ENCODE measurements around the gene CSAG3. TPM values are rescaled to one million over a fixed set of nuclear protein-coding genes. Genes with fewer than 3 reads are reported as not detected.
"Not testable (repeated sequence)": the region's sequence is repeated elsewhere in the genome, so short reads cannot be mapped to it uniquely, and the experiment has no call there.

CSAG3 gene
- total and polyA plus RNA-seq, 10 of the 15 experiments (the other 5 are each of a cell fraction or from before 2014, with no cell fraction given) = 0.14 to 1.2 (median 0.40) TPM; not detected in 3

GRCh38 chrX:152734143-152734858, 24.7 kb upstream of the CSAG3 start:
- DNase-seq (ENCODE audit: low read depth, low spot score); H3K27me3 ChIP-seq (replicated peaks in 1 of 2; ENCODE audit: control insufficient read depth in 2 of 2, insufficient read depth in 2 of 2, low read length in 1 of 2); H2AFZ ChIP-seq (ENCODE audit: control insufficient read depth, low read depth, low read length); H3K9ac ChIP-seq (ENCODE audit: control insufficient read depth, insufficient read depth, low read length); BruUV-seq (replicated peaks); H4K20me1 ChIP-seq (ENCODE audit: control insufficient read depth, insufficient read depth); FAIRE-seq; H3K4me1 ChIP-seq (ENCODE audit: control insufficient read depth, insufficient read depth, low read length); H3K9me3 ChIP-seq (replicated peaks; ENCODE audit: control insufficient read depth, insufficient read depth, low read length); ATAC-seq; intact Hi-C loops (cut with micrococcal nuclease; ENCODE audit: unreplicated experiment); H3K4me3 ChIP-seq; POLR2A ChIA-PET; RAD21 ChIA-PET (ENCODE audit: unreplicated experiment); H3K27ac ChIP-seq (ENCODE audit: control insufficient read depth, insufficient read depth); H3K36me3 ChIP-seq (ENCODE audit: control insufficient read depth in 2 of 2, insufficient read depth in 2 of 2, low read length in 1 of 2); H3K4me2 ChIP-seq (ENCODE audit: control insufficient read depth, insufficient read depth); H3K79me2 ChIP-seq (ENCODE audit: control insufficient read depth, insufficient read depth, low read length); CTCF ChIA-PET; in situ Hi-C loops (cut with MboI): not testable (repeated sequence)
- 51% methylated on average over 22 of the region's 22 CpGs for WGBS (ENCODE audit: insufficient coverage, insufficient replicate concordance, low lambda C conversion rate, missing lambda C conversion rate)
- SMC1A ChIA-PET (ENCODE audit: uncharacterized antibody, unreplicated experiment) = interaction anchor here (0.6 kb wide), 1 partner anchor 824 kb away, joined by 3 read pairs; no protein-coding TSS in a partner anchor

GRCh38 chrX:152735101-152735500, 23.9 kb upstream of the CSAG3 start:
- ChIA-PET POLR2A (no interaction called here), SMC1A (ENCODE audit: uncharacterized antibody, unreplicated experiment) (no interaction called here), CTCF (no interaction called here), RAD21 (ENCODE audit: unreplicated experiment) (no interaction called here)
- Histone ChIP-seq H3K9ac (ENCODE audit: control insufficient read depth, insufficient read depth, low read length) (no peak overlapping the region), H4K20me1 (ENCODE audit: control insufficient read depth, insufficient read depth) (no peaks in the 10 kb centered on the region), H3K9me3 (replicated peaks; ENCODE audit: control insufficient read depth, insufficient read depth, low read length) (no peaks in the 10 kb centered on the region), H3K27me3 (replicated peaks in 1 of 2; ENCODE audit: control insufficient read depth in 2 of 2, insufficient read depth in 2 of 2, low read length in 1 of 2) (no peaks in the 10 kb centered on the region), H3K4me3 (no peak overlapping the region), H3K4me2 (ENCODE audit: control insufficient read depth, insufficient read depth) (no peak overlapping the region), H3K36me3 (ENCODE audit: control insufficient read depth in 2 of 2, insufficient read depth in 2 of 2, low read length in 1 of 2) (no peaks in the 10 kb centered on the region), H3K4me1 (ENCODE audit: control insufficient read depth, insufficient read depth, low read length) (no peaks in the 10 kb centered on the region), H3K79me2 (ENCODE audit: control insufficient read depth, insufficient read depth, low read length) (no peaks in the 10 kb centered on the region), H3K27ac (ENCODE audit: control insufficient read depth, insufficient read depth) (no peak overlapping the region), H2AFZ (ENCODE audit: control insufficient read depth, low read depth, low read length) (no peak overlapping the region)
- intact Hi-C loops (cut with micrococcal nuclease; ENCODE audit: unreplicated experiment) = no loop called here
- DNase-seq (ENCODE audit: low read depth, low spot score) (no peak), ATAC-seq (no peak), FAIRE-seq (no peak)
- in situ Hi-C loops (cut with MboI) = no loop called here
- 5% methylated on average over 2 of the region's 2 CpGs for WGBS (ENCODE audit: insufficient coverage, insufficient replicate concordance, low lambda C conversion rate, missing lambda C conversion rate)
- BruUV-seq (replicated peaks) = no TSS peak
- TF ChIP-seq SREBF2 (IDR thresholded peaks at IDR 0.05; ENCODE audit: low read length) = no peak
- TF ChIP-seq, protein P1, sequence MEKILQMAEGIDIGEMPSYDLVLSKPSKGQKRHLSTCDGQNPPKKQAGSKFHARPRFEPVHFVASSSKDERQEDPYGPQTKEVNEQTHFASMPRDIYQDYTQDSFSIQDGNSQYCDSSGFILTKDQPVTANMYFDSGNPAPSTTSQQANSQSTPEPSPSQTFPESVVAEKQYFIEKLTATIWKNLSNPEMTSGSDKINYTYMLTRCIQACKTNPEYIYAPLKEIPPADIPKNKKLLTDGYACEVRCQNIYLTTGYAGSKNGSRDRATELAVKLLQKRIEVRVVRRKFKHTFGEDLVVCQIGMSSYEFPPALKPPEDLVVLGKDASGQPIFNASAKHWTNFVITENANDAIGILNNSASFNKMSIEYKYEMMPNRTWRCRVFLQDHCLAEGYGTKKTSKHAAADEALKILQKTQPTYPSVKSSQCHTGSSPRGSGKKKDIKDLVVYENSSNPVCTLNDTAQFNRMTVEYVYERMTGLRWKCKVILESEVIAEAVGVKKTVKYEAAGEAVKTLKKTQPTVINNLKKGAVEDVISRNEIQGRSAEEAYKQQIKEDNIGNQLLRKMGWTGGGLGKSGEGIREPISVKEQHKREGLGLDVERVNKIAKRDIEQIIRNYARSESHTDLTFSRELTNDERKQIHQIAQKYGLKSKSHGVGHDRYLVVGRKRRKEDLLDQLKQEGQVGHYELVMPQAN (conservative IDR thresholded peaks at IDR 0.05) = no peak
- no peak for TF ChIP-seq YBX1 (IDR thresholded peaks at IDR 0.05)
- TF ChIP-seq NFYB (IDR thresholded peaks at IDR 0.05; ENCODE audit: insufficient read depth, low read depth, low read length) = no peak
- TF ChIP-seq, protein P2, sequence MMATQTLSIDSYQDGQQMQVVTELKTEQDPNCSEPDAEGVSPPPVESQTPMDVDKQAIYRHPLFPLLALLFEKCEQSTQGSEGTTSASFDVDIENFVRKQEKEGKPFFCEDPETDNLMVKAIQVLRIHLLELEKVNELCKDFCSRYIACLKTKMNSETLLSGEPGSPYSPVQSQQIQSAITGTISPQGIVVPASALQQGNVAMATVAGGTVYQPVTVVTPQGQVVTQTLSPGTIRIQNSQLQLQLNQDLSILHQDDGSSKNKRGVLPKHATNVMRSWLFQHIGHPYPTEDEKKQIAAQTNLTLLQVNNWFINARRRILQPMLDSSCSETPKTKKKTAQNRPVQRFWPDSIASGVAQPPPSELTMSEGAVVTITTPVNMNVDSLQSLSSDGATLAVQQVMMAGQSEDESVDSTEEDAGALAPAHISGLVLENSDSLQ (IDR thresholded peaks at IDR 0.05) = no peak
- TF ChIP-seq KLF5 (IDR thresholded peaks at IDR 0.05; ENCODE audit: partially characterized antibody) = no peak
- no peak for TF ChIP-seq CBX5 (IDR thresholded peaks at IDR 0.05; ENCODE audit: low read depth)
- TF ChIP-seq ETV6 (conservative IDR thresholded peaks at IDR 0.05 in 1 of 2, IDR thresholded peaks at IDR 0.05 in 1 of 2; ENCODE audit: borderline replicate concordance in 1 of 2, low read depth in 1 of 2) = no peak
- no peak for TF ChIP-seq GABPA (IDR thresholded peaks at IDR 0.05; ENCODE audit: low read depth)
- no peak for TF ChIP-seq TCF12 (IDR thresholded peaks at IDR 0.05; ENCODE audit: low read depth, low read length)
- TF ChIP-seq, protein P3, sequence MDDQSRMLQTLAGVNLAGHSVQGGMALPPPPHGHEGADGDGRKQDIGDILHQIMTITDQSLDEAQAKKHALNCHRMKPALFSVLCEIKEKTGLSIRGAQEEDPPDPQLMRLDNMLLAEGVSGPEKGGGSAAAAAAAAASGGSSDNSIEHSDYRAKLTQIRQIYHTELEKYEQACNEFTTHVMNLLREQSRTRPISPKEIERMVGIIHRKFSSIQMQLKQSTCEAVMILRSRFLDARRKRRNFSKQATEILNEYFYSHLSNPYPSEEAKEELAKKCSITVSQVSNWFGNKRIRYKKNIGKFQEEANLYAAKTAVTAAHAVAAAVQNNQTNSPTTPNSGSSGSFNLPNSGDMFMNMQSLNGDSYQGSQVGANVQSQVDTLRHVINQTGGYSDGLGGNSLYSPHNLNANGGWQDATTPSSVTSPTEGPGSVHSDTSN (IDR thresholded peaks at IDR 0.05; ENCODE audit: insufficient replicate concordance, low read depth, low read length) = no peak
